Stimulated activated CD4-positive, alpha-beta T cell treated with anti-CD3 and anti-CD28 coated beads, Interleukin-12 subunit alpha, Interleukin-12 subunit beta, amount 100 ng/mL, for 48 hours (primary cell): ENCODE data around the gene UBAC2.

Experiments used
- DNase-seq, 3 donors: peaks; one replicate each; pipeline ENCODE4 v3.0.0-alpha.2; 2020; ENCODE audit warnings: low read depth in 2 of 3, low spot score in 1 of 3

UBAC2 gene

DNA sequence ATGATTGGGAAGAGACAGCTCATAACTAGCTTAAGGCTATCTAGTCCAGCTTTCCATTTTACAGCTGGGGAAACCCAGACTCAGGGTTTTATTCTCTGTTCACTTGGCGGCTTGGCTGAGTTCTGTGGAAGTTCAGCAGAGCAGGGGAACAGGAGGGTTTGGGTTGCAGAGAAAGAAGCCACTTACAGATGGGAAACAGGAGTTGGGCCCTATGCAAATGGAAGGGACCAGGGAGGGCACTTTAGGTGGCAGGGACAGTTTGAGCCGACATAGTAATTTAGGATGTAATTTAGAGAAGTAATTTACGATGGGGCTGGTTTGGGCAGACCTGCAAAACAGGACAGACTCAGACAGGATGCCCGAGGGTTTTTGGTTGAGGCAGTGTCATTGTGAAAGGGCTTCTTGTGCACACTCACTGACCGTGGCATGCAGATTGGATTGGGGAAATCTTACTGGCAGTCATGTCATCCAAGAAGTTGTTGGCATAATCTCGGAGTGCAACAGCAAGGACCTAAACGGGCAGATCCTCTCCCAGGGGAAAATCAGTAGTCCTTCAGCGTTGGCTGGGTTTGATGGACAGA, 153.8 kb downstream of the UBAC2 start:
- DNase-seq = no peak

DNA sequence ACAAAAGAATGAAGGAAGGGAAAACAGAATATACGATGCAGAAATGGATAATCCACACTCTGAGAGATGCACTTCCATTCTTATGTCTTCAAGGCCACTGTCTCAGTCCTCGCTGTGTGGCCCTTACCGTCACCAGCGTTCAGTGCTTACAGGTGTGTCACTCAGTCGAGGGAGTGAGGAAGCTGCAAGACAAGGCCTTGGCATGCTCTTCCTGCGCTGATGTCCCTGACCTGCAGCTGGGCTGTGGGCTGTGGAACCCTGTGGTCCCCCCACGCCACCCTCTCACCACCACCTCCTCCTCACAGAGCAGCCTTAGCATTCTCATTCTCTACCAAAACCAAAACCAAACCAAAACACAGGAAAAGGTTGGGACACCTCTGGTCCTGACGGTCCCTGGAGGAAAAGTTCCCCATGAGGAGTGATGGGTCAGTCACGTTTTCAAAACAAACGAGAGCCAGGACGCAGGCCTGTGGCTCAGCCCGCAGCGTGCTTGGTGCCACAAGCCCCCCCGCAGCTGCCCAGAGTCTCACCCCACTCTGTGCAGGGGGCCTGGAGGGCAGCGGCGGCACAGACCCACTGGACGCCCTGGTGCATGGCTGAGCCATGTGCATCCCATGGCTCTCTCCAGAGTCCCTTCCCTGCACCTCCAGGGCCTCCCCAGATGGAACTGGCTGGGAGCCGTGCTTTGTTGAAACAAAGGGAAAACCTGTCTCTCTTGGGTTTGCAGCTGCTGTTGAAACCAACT, 154.8 kb downstream of the UBAC2 start:
- DNase-seq = no peak

GRCh38 chr13:99356012-99356261, 155.3 kb downstream of the UBAC2 start:
- DNase-seq = no peak

GRCh38 chr13:99356262-99357091, 155.8 kb downstream of the UBAC2 start:
- DNase-seq = no peak

GRCh38 chr13:99357131-99357596, 156.5 kb downstream of the UBAC2 start:
- DNase-seq = peak in 1 of 3 donors; percentile 51

- no peak for DNase-seq
Measured at GRCh38 chr13:99357941-99358340, 157.3 kb downstream of the UBAC2 start.

- DNase-seq = no peak
Measured at GRCh38 chr13:99359528-99359927, 158.9 kb downstream of the UBAC2 start.

- no peak for DNase-seq
Measured at GRCh38 chr13:99360696-99361095, 160.0 kb downstream of the UBAC2 start.

GRCh38 chr13:99361197-99361596, 160.5 kb downstream of the UBAC2 start:
- DNase-seq = no peak

DNA sequence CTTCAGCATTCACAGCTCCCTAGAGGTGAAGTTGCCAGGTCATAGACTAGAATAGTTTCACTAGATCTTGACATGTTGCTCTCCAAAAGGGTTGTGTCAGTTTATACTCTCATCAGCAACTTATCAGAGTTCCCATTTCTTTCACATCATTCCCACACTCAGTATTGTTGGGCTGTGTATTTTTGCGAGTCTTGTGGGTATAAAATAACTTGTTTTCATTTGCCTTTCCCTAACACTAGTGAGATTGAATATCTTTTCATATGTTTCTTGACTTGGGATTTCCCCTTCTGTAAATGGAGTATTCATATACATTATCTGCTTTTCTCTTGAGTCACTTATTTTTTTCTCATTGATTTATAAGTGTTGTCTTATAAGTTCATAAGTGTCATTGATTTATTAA, 161.7 kb downstream of the UBAC2 start:
- DNase-seq = no peak

DNA sequence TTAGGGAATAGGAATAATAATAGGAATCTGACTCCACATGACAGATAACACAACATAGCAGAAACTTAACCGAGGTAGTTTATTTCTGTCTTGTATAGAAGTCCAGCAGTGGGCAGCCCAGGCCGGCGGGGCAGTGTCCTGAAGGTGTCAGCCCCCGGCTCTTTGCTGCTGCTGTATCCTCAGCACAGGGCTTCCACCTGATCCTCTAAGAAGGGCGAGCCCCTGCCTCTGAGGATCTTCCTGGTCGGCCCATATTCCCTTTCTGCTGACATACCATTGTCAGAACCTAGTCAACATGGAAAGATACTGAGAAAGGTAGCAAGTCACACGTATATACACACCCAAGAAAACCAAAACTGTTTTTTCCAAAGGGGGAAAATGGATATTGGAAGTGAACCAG, 162.7 kb downstream of the UBAC2 start:
- DNase-seq = no peak

DNA sequence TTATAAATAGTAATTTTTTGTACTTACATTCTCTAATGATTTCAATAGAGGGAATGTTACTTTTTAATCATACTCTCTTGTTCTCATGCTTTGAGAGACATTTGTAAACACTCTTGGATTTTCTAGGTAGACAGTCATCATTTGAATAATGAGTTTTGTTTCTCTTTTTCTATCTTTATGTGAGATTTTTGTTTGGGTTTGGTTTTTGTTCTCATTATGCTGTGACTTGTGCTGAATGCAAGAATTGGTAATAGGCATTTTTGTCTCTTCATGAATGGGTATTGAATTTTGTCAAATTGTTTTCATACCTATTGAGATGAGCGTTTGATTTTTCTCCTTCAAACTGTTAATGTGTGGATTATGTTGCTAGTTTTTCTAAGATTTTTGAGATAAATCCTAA, 163.3 kb downstream of the UBAC2 start:
- DNase-seq = no peak

GRCh38 chr13:99366075-99366987, 165.7 kb downstream of the UBAC2 start:
- DNase-seq = no peak

GRCh38 chr13:99367106-99367616, 166.5 kb downstream of the UBAC2 start:
- no peak for DNase-seq

DNA sequence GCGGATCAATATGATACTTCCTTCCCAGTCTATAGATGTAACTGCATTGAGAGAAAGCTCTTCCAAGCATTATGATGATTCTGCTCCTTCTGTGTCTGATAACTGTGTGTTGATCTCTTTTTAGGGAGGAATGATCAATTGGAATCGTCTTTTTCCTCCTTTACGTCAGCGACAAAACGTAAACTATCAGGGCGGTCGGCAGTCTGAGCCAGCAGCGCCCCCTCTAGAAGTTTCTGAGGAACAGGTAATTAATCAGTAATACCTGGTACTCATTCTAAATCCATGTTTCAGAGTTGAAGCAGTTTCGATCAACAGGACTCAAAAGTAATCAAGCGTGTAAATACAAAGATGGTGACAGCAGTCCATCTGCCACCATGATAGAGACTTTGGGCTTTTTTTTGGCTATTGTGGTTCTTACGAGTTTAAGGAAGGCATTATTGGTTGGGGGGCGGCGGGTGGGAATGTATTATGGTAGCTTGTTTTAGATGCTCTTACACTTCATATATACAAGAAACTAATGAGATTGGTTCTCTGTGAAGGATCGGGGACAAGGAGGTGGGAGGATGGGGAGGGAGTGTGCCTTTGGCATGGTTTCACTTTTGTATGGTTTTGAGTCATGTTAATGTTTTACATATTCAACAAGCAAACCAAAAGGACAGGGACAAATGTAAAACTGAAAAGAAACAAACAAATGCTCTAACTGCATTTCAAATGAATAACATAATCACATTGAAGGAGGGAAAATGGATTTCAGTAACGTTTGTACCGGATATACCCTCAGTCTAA, 167.2 kb downstream of the UBAC2 start:
- DNase-seq = no peak

DNA sequence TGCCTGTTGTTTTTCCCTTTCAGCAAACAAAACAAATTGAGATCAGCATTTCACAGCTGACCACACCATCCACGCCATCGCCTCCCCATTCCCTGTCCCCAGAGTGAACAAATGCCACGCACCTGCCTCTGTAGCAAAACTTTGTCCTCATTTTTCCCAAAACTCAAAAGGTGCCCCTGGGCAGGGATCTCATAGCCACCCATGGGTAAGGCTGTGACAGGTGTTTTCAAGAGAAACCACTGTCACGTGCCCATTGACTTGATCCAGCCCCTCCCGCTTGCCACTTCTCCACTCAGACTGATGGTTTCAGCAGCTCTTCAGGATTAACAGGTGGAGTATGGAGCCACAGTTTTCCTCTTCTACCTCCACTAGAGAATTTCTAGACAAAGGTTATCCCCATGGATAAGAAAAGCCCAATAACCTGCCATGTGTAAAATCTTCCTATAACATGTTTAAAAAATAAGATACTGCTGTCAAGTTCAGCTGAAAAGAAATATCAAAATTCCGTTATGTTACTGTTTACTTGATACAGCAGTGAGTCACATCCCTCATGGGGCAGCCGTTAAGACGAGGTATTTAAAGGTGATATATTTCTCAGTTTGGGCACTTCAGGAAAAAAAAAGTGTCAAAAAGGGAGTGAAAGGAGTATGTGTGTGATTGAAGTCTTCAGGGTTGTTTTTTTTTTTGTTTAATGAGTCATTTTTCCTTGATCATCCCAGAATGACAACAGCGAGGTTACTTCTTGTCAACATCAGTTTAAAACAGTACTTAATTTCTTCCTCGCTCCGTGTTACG, 170.0 kb downstream of the UBAC2 start:
- no peak for DNase-seq

DNA sequence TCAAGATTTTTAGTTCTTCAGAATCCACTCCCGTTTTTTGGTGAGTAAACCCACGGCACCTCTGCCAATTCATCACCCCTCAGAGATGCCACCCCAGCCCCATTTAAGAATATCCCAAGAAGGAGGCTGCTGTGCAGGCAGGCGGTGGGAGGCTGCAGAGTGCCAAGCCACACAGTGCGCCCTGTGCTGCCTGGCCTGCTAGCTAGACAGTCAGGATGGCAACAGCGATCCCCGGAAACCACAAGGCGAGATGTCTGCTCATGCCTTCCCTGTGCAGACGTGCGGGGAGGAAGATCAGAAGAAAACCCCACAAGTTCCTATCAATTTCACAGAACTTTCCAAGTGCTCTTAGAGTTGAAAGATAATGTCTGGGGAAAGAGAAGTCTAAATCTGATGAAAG, 171.3 kb downstream of the UBAC2 start:
- DNase-seq = peak in 1 of 3 donors; percentile 56

DNA sequence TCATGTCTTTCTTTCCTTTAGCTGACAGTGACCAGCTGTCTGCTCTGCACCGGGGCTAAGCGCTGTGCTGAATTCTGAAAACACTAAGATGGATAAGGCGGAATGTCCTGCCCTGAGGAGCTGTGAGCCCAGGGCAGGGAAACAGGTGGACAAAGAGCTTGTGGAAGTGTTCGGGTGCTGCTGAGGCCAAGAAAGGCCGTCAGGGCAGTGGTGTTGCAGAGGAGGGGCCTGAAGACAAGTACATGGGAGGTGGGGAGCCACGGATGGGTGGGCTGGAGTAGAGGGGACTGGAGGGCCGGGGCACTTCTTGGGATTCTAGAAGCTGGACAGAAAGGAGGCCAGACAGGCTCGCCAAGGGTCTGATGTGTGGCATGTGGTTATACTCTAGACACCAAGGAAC, 172.8 kb downstream of the UBAC2 start:
- DNase-seq = no peak

GRCh38 chr13:99374169-99374991, 173.7 kb downstream of the UBAC2 start:
- no peak for DNase-seq
